Hepatocyte (in vitro differentiated cells): ENCODE results near the gene CD52.

Experiments used
- EZH2 ChIP-seq: fragments of 200-600 bp; sonication (generic); IDR thresholded peaks from 2 replicates; pipeline ENCODE4 v1.6.1; 2016; ENCODE audit warnings: antibody characterized with exemption, mild to moderate bottlenecking, borderline replicate concordance
- EZH2phosphoT487 ChIP-seq: fragments of 200-600 bp; sonication (generic); IDR thresholded peaks from one replicate; pipeline ENCODE4 v1.6.1; 2018; ENCODE audit warnings: antibody characterized with exemption, mild to moderate bottlenecking, low read depth, moderate library complexity; ENCODE audit not compliant: unreplicated experiment, severe bottlenecking
- TF ChIP-seq, protein P1 (sequence below): fragments of 200-600 bp; sonication (generic); IDR thresholded peaks from 2 replicates; pipeline ENCODE4 v1.5.1; 2016; ENCODE audit warnings: antibody characterized with exemption, mild to moderate bottlenecking; ENCODE audit not compliant: poor library complexity

DNA sequence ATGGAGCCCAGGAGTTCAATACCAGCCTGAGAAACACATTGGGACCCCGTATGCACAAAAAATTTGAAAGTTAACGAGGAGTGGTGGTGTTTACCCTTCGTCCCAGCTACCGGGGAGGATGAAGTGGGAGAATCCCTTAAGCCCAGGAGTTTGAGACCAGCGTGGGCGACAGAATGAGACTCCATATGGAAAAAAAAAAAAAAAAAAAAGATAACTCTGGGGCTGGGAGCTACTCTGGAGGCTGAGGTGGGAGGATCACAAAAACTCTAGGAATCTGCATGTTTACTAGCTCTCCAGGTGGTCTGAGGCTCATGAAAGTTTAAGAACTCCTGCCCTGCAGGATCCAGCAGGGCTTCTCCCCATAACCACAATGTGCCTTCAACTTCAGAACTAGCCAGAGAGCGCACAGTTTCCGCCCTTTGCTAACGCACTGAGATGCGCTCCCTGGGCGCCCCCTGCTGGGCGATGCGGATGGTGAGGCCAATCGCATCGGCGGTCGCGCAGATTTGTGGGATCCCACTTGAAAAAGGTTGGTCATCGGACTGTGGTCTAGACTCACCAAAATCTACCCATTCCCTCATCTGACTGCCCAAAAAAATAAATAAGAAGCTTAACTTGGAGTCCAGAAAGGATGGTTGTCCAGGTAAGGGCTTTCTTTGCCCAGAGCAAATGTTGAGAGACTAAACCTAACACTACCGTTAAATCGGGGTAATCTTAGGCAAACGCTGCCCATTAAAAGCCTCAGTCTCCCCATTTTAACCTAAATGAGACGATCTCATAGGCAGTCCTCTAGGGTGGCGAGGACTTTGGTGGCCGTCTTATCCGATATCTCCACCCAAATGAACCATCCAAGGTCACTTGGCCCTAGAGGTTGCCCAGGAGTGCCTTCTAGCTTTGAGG lies 46.0 kb downstream of the CD52 start:
- no peak for TF ChIP-seq EZH2
- TF ChIP-seq, protein P1, sequence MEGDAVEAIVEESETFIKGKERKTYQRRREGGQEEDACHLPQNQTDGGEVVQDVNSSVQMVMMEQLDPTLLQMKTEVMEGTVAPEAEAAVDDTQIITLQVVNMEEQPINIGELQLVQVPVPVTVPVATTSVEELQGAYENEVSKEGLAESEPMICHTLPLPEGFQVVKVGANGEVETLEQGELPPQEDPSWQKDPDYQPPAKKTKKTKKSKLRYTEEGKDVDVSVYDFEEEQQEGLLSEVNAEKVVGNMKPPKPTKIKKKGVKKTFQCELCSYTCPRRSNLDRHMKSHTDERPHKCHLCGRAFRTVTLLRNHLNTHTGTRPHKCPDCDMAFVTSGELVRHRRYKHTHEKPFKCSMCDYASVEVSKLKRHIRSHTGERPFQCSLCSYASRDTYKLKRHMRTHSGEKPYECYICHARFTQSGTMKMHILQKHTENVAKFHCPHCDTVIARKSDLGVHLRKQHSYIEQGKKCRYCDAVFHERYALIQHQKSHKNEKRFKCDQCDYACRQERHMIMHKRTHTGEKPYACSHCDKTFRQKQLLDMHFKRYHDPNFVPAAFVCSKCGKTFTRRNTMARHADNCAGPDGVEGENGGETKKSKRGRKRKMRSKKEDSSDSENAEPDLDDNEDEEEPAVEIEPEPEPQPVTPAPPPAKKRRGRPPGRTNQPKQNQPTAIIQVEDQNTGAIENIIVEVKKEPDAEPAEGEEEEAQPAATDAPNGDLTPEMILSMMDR = peak; percentile 99
- no peak for TF ChIP-seq EZH2phosphoT487
